ENCODE results near the gene CDH4.
A peak's percentile ranks its signal among the peaks of the same experiment; 100 is the strongest.

GRCh38 chr20:61875221-61875885 lies 623.3 kb downstream of the CDH4 start:
- TF ChIP-seq RAD21 (IDR thresholded peaks at IDR 0.05; ENCODE audit: low read depth) (peak; percentile 3; the same call in 1 of the 2 replicates), REST (IDR thresholded peaks at IDR 0.05; ENCODE audit: low read depth) (no peak), TEAD4 (IDR thresholded peaks at IDR 0.05) (no peak), EGR1 (IDR thresholded peaks at IDR 0.05) (no peak), EP300 (IDR thresholded peaks at IDR 0.05; ENCODE audit: borderline replicate concordance) (no peak), TAF1 (IDR thresholded peaks at IDR 0.05; ENCODE audit: low read depth) (no peak), CREB1 (IDR thresholded peaks at IDR 0.05; ENCODE audit: low read depth) (no peak), NFIC (IDR thresholded peaks at IDR 0.05) (no peak), MAX (IDR thresholded peaks at IDR 0.05) (no peak), YY1 (IDR thresholded peaks at IDR 0.05; ENCODE audit: low read depth) (no peak), TCF12 (IDR thresholded peaks at IDR 0.05; ENCODE audit: low read depth) (no peak), CEBPB (IDR thresholded peaks at IDR 0.05) (no peak), USF1 (IDR thresholded peaks at IDR 0.05) (no peak), ZBTB7A (IDR thresholded peaks at IDR 0.05; ENCODE audit: low read depth) (no peak)

Data from Ishikawa (cell line).